ENCODE measurements around the gene FBRS. TPM values are rescaled to one million over a fixed set of nuclear protein-coding genes. Genes with fewer than 3 reads are reported as not detected.
A peak's percentile ranks its signal among the peaks of the same experiment; 100 is the strongest.

FBRS gene
- total RNA-seq, 2 experiments from 2014 or later = 92.8 to 94.5 TPM

- H3K27me3 Mint-ChIP-seq = no peaks in the 10 kb centered on the region
- no peaks in the 10 kb centered on the region for H3K9me3 Mint-ChIP-seq
- no peak overlapping the region for H3K4me3 Mint-ChIP-seq
- peaks cover 45% of the 10 kb centered on the region for H3K36me3 Mint-ChIP-seq
- H3K27ac Mint-ChIP-seq = no peak overlapping the region
- DNase-seq = no peak
- peaks cover 44% of the 10 kb centered on the region for H3K4me1 Mint-ChIP-seq
Observed at GRCh38 chr16:30655815-30656347, 2.4 kb upstream of the FBRS start.

- Mint-ChIP-seq H3K27me3 (no peaks in the 10 kb centered on the region), H3K4me1 (peaks cover 47% of the 10 kb centered on the region), H3K4me3 (no peak overlapping the region), H3K27ac (peak overlapping the region; percentile 23), H3K9me3 (no peaks in the 10 kb centered on the region), H3K36me3 (peaks cover 49% of the 10 kb centered on the region)
- DNase-seq = no peak
Observed at GRCh38 chr16:30656388-30656787, 1.8 kb upstream of the FBRS start.

- Mint-ChIP-seq H3K27me3 (no peaks in the 10 kb centered on the region), H3K36me3 (peaks cover 51% of the 10 kb centered on the region), H3K27ac (peak overlapping the region; percentile 87), H3K4me1 (peaks cover 48% of the 10 kb centered on the region), H3K9me3 (no peaks in the 10 kb centered on the region), H3K4me3 (peak overlapping the region; percentile 77)
- no peak for DNase-seq
Observed at GRCh38 chr16:30656974-30657865, 1.0 kb upstream of the FBRS start.

- peak overlapping the region; percentile 100 for H3K27ac Mint-ChIP-seq
- no peaks in the 10 kb centered on the region for H3K9me3 Mint-ChIP-seq
- no peaks in the 10 kb centered on the region for H3K27me3 Mint-ChIP-seq
- peaks cover 58% of the 10 kb centered on the region for H3K36me3 Mint-ChIP-seq
- DNase-seq = no peak
- H3K4me3 Mint-ChIP-seq = peak overlapping the region; percentile 99
- peaks cover 54% of the 10 kb centered on the region for H3K4me1 Mint-ChIP-seq
Observed at GRCh38 chr16:30658731-30659506, 688 bp downstream of the FBRS start.

GRCh38 chr16:30659507-30660423 is 1.5 kb downstream of the FBRS start:
- H3K4me3 Mint-ChIP-seq = peak overlapping the region; percentile 94
- H3K27me3 Mint-ChIP-seq = no peaks in the 10 kb centered on the region
- H3K27ac Mint-ChIP-seq = peak overlapping the region; percentile 95
- peak; percentile 63 for DNase-seq
- H3K9me3 Mint-ChIP-seq = no peaks in the 10 kb centered on the region
- peaks cover 52% of the 10 kb centered on the region for H3K4me1 Mint-ChIP-seq
- H3K36me3 Mint-ChIP-seq = peaks cover 60% of the 10 kb centered on the region

GRCh38 chr16:30660424-30661261 is 2.4 kb downstream of the FBRS start:
- H3K36me3 Mint-ChIP-seq = peaks cover 61% of the 10 kb centered on the region
- peak overlapping the region; percentile 94 for H3K4me3 Mint-ChIP-seq
- H3K9me3 Mint-ChIP-seq = no peaks in the 10 kb centered on the region
- H3K27me3 Mint-ChIP-seq = no peaks in the 10 kb centered on the region
- peak; percentile 82 for DNase-seq
- peak overlapping the region; percentile 95 for H3K27ac Mint-ChIP-seq
- peaks cover 48% of the 10 kb centered on the region for H3K4me1 Mint-ChIP-seq

- Mint-ChIP-seq H3K4me3 (peak overlapping the region; percentile 94), H3K27me3 (no peaks in the 10 kb centered on the region), H3K9me3 (no peaks in the 10 kb centered on the region), H3K4me1 (peaks cover 35% of the 10 kb centered on the region), H3K36me3 (peaks cover 51% of the 10 kb centered on the region), H3K27ac (peak overlapping the region; percentile 95)
- DNase-seq = no peak
Observed at GRCh38 chr16:30662449-30662848, 4.2 kb downstream of the FBRS start.

- Mint-ChIP-seq H3K36me3 (peaks cover 55% of the 10 kb centered on the region), H3K9me3 (no peaks in the 10 kb centered on the region), H3K4me1 (peaks cover 36% of the 10 kb centered on the region), H3K27me3 (no peaks in the 10 kb centered on the region), H3K27ac (peak overlapping the region; percentile 84), H3K4me3 (peak overlapping the region; percentile 94)
- no peak for DNase-seq
Observed at GRCh38 chr16:30663038-30663437, 4.8 kb downstream of the FBRS start.

GRCh38 chr16:30663820-30664219 is 5.6 kb downstream of the FBRS start:
- Mint-ChIP-seq H3K4me1 (peaks cover 36% of the 10 kb centered on the region), H3K27ac (peak overlapping the region; percentile 84), H3K36me3 (peaks cover 57% of the 10 kb centered on the region), H3K9me3 (no peaks in the 10 kb centered on the region), H3K4me3 (peak overlapping the region; percentile 94), H3K27me3 (no peaks in the 10 kb centered on the region)
- DNase-seq = no peak

GRCh38 chr16:30664616-30665109 is 6.4 kb downstream of the FBRS start:
- H3K36me3 Mint-ChIP-seq = peaks cover 57% of the 10 kb centered on the region
- H3K4me1 Mint-ChIP-seq = peaks cover 36% of the 10 kb centered on the region
- DNase-seq = no peak
- no peaks in the 10 kb centered on the region for H3K9me3 Mint-ChIP-seq
- peak overlapping the region; percentile 36 for H3K27ac Mint-ChIP-seq
- H3K4me3 Mint-ChIP-seq = no peak overlapping the region
- H3K27me3 Mint-ChIP-seq = no peaks in the 10 kb centered on the region

- Mint-ChIP-seq H3K27ac (peak overlapping the region; percentile 51), H3K4me1 (peaks cover 36% of the 10 kb centered on the region), H3K9me3 (no peaks in the 10 kb centered on the region), H3K27me3 (no peaks in the 10 kb centered on the region), H3K36me3 (peaks cover 57% of the 10 kb centered on the region), H3K4me3 (no peak overlapping the region)
- no peak for DNase-seq
Observed at GRCh38 chr16:30665155-30665829, 7.1 kb downstream of the FBRS start.

GRCh38 chr16:30665830-30666190 is 7.6 kb downstream of the FBRS start:
- no peak for DNase-seq
- Mint-ChIP-seq H3K4me3 (no peak overlapping the region), H3K9me3 (no peaks in the 10 kb centered on the region), H3K27ac (peak overlapping the region; percentile 51), H3K27me3 (no peaks in the 10 kb centered on the region), H3K4me1 (peaks cover 32% of the 10 kb centered on the region), H3K36me3 (peaks cover 53% of the 10 kb centered on the region)

- no peaks in the 10 kb centered on the region for H3K9me3 Mint-ChIP-seq
- H3K4me3 Mint-ChIP-seq = no peak overlapping the region
- peaks cover 46% of the 10 kb centered on the region for H3K36me3 Mint-ChIP-seq
- H3K27me3 Mint-ChIP-seq = no peaks in the 10 kb centered on the region
- H3K4me1 Mint-ChIP-seq = peaks cover 27% of the 10 kb centered on the region
- no peak for DNase-seq
- peak overlapping the region; percentile 66 for H3K27ac Mint-ChIP-seq
Observed at GRCh38 chr16:30666681-30667080, 8.4 kb downstream of the FBRS start.
